Neural progenitor cell (in vitro differentiated cells): Measurements from ENCODE around the gene SMPD3.

Experiments used
- CTCF ChIP-seq: fragments of 200-600 bp; sonication (generic); IDR thresholded peaks from 2 replicates; pipeline ENCODE4 v1.5.1; 2017; ENCODE audit warnings: antibody characterized with exemption, mild to moderate bottlenecking
- EZH2 ChIP-seq: fragments of 200-600 bp; sonication (generic); IDR thresholded peaks from 2 replicates; pipeline ENCODE4 v1.6.1; 2017; ENCODE audit warnings: antibody characterized with exemption, mild to moderate bottlenecking, moderate library complexity
- EZH2phosphoT487 ChIP-seq: fragments of 200-600 bp; sonication (generic); IDR thresholded peaks from 2 replicates; pipeline ENCODE4 v1.6.1; 2017; ENCODE audit warnings: antibody characterized with exemption

- no peak for TF ChIP-seq CTCF
- TF ChIP-seq EZH2 = no peak
- TF ChIP-seq EZH2phosphoT487 = no peak
These were observed 3.4 kb upstream of the SMPD3 start for GRCh38 chr16:68451676-68452075.
